ENCODE measurements around the gene CIAO3. TPM values are rescaled to one million over a fixed set of nuclear protein-coding genes. Genes with fewer than 3 reads are reported as not detected.

Gene CIAO3
- polyA plus RNA-seq, 1 donor (not counting 4 experiments of a cell fraction or from before 2014, with no cell fraction given): 24.9 TPM

DNA sequence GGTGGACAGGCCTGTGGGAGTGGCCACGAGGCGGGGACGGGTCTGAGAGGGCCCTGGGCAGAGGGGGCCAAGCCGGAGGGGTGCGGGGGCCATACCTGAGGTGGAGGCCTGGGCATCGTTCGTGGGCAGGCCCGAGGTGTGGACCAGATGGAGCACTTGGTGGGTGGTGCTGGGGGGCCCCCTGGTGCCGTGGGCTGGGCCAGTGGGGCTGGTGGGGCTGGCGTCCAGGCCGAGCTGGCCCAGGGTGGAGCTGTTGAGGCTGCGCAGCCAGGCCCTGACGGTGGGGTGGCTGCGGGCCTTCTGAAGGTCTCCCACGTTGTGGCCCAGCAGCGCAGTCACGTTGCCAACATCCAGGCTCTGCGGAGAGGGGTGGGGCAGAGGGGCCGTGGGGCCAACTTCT is 29.1 kb upstream of the CIAO3 start:
- no peak overlapping the region for H3K4me3 ChIP-seq (ENCODE audit: control insufficient read depth in 2 of 3, extremely low read depth in 1 of 3, insufficient read depth in 2 of 3, low read depth in 1 of 3, low read length in 3 of 3)
- dilution Hi-C loops (cut with MboI; ENCODE audit: extremely low pct_ligation_motif_present, low sequenced_read_pairs): no loop called here
- no peak for FAIRE-seq
- H3K36me3 ChIP-seq (ENCODE audit: control insufficient read depth in 2 of 2, extremely low read depth in 1 of 2, insufficient read depth in 2 of 2, low read length in 2 of 2): no peaks in the 10 kb centered on the region
- H3K4me1 ChIP-seq (ENCODE audit: control insufficient read depth, extremely low read depth, insufficient read depth, low read length): no peaks in the 10 kb centered on the region
- H3K4me2 ChIP-seq (ENCODE audit: control insufficient read depth, extremely low read depth, insufficient read depth, low read depth, low read length): no peak overlapping the region
- no peaks in the 10 kb centered on the region for H4K20me1 ChIP-seq (ENCODE audit: control insufficient read depth, extremely low read depth, insufficient read depth, low read length)
- no peaks in the 10 kb centered on the region for H3K9me3 ChIP-seq (ENCODE audit: control insufficient read depth, low read depth, low read length)
- H3K9ac ChIP-seq (ENCODE audit: control insufficient read depth, extremely low read depth, insufficient read depth, low read length): no peak overlapping the region
- DNase-seq (ENCODE audit: low read depth, low spot score): no peak
- no peaks in the 10 kb centered on the region for H3K9me1 ChIP-seq (ENCODE audit: control insufficient read depth, extremely low read depth, insufficient read depth, low read length)
- TF ChIP-seq CTCF (optimal IDR thresholded peaks at IDR 0.05 in 1 of 3, IDR thresholded peaks at IDR 0.05 in 1 of 3, conservative IDR thresholded peaks at IDR 0.05 in 1 of 3; ENCODE audit: extremely low read depth in 1 of 3, insufficient read depth in 2 of 3, low read length in 3 of 3): no peak
- TF ChIP-seq EZH2 (IDR thresholded peaks at IDR 0.05; ENCODE audit: low read length): no peak
- H3K79me2 ChIP-seq (ENCODE audit: control insufficient read depth, insufficient read depth, low read length): no peaks in the 10 kb centered on the region
- peaks cover 3% of the 10 kb centered on the region for H3K27me3 ChIP-seq (ENCODE audit: control insufficient read depth, extremely low read depth, insufficient read depth, low read length)
- no peak overlapping the region for H2AFZ ChIP-seq (ENCODE audit: control insufficient read depth, low read length)
- no peak overlapping the region for H3K27ac ChIP-seq (ENCODE audit: control insufficient read depth, insufficient read depth, low read length)

DNA sequence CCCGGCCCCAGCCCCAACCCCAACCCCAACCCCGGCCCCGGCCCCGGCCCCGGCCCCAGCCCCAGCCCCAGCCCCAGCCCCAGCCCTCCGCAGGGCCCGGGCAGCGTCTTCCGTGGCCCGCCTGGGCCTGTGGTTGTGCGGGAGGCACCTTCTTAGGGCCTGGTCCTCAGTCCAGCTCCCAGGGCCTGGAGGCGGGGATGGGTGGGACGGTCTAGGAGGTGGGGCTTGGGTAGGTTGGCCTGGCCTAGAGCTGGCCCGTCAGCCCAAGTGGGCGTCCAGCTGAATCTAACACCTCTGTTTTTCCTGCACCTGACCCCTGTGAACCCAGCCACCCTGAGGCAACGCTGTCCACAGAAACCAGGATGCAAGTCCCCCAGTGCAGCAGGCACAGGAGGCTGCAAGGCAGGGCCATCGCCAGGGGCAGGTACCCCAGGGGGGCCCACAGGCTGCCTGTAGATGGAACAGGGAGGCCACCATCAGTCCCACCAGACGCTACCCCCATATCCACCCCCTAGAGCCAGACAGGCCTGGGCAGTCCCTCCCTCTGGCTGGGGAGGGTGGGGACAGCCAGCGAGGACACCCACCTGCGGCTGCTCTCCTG is 28.5 kb upstream of the CIAO3 start:
- H2AFZ ChIP-seq (ENCODE audit: control insufficient read depth, low read length): no peak overlapping the region
- no peak overlapping the region for H3K4me2 ChIP-seq (ENCODE audit: control insufficient read depth, extremely low read depth, insufficient read depth, low read depth, low read length)
- H3K27me3 ChIP-seq (ENCODE audit: control insufficient read depth, extremely low read depth, insufficient read depth, low read length): peaks cover 3% of the 10 kb centered on the region
- H3K9me3 ChIP-seq (ENCODE audit: control insufficient read depth, low read depth, low read length): no peaks in the 10 kb centered on the region
- TF ChIP-seq CTCF (optimal IDR thresholded peaks at IDR 0.05 in 1 of 3, IDR thresholded peaks at IDR 0.05 in 1 of 3, conservative IDR thresholded peaks at IDR 0.05 in 1 of 3; ENCODE audit: extremely low read depth in 1 of 3, insufficient read depth in 2 of 3, low read length in 3 of 3): no peak
- FAIRE-seq: no peak
- H3K79me2 ChIP-seq (ENCODE audit: control insufficient read depth, insufficient read depth, low read length): no peaks in the 10 kb centered on the region
- H4K20me1 ChIP-seq (ENCODE audit: control insufficient read depth, extremely low read depth, insufficient read depth, low read length): no peaks in the 10 kb centered on the region
- H3K27ac ChIP-seq (ENCODE audit: control insufficient read depth, insufficient read depth, low read length): no peak overlapping the region
- DNase-seq (ENCODE audit: low read depth, low spot score): no peak
- no peaks in the 10 kb centered on the region for H3K36me3 ChIP-seq (ENCODE audit: control insufficient read depth in 2 of 2, extremely low read depth in 1 of 2, insufficient read depth in 2 of 2, low read length in 2 of 2)
- H3K4me3 ChIP-seq (ENCODE audit: control insufficient read depth in 2 of 3, extremely low read depth in 1 of 3, insufficient read depth in 2 of 3, low read depth in 1 of 3, low read length in 3 of 3): no peak overlapping the region
- H3K9me1 ChIP-seq (ENCODE audit: control insufficient read depth, extremely low read depth, insufficient read depth, low read length): no peaks in the 10 kb centered on the region
- no peak overlapping the region for H3K9ac ChIP-seq (ENCODE audit: control insufficient read depth, extremely low read depth, insufficient read depth, low read length)
- no peaks in the 10 kb centered on the region for H3K4me1 ChIP-seq (ENCODE audit: control insufficient read depth, extremely low read depth, insufficient read depth, low read length)
- dilution Hi-C loops (cut with MboI; ENCODE audit: extremely low pct_ligation_motif_present, low sequenced_read_pairs): no loop called here
